Measurements from ENCODE around the gene ADRA1B.
"Not testable (repeated sequence)": the region's sequence is repeated elsewhere in the genome, so short reads cannot be mapped to it uniquely, and the experiment has no call there.

The ADRA1B gene

DNA sequence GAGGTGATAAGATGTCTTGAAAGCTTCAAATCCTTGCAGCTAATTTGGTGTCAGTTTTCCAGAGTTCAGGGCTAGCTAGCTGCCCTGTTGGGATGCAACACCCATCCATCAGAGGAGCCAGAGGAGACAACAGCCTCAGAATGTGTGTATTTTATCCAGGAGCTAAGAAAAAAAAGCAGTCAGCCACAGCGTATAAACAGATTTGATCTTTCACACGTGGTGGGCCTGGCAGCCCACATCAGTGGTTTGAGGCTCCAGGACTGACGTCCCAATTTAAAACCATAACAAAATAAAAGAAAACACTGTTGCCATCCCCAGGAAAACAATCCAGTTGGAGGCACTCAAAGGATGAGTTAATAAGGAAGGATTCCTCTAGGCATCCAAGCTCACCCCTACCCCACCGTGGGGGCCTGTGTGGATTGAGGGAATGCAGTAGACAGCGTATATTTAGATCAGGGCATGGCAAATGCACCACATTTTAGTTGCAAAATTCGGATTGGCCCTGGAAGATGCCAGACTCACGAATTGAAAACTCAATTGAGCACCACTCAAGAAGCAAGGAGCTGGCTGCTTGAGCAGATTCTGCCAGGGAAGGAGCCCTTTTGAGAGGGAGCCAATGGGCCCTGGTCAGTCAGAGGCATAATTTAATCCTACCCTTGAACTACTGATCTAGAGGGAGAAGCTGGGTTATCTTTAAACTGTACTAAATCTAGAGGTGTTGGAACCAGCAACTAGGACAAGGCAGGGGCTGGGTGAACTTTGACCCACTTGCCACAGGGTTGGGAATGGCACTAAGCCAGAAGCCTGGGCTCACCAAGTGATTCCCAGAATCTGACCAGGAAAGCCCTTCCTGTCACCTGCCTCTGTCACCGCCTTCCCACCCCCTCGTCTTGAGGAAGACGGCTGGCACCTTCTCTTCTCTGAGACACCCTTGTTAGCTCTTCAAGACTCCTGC, 17.5 kb downstream of the ADRA1B start:
- no peak for DNase-seq

DNA sequence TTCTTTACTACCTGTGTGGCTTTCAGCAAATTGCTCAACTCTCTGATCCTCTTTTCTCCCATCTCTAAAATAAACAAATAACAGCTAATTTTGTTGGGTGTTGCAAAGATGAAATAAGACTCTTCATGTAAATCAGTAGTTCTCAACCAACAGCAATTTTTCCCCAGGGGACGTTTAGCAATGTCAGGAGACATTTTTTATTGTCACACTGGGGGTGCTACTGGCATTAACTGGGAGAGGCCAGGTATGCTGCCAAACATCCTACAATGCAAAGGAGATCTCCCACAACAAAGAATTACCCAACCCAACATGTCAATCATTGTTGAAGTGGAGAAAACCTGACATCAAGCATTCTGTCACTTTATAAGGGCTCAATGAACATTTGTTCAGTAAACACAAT, 19.7 kb downstream of the ADRA1B start:
- no peak for DNase-seq

DNA sequence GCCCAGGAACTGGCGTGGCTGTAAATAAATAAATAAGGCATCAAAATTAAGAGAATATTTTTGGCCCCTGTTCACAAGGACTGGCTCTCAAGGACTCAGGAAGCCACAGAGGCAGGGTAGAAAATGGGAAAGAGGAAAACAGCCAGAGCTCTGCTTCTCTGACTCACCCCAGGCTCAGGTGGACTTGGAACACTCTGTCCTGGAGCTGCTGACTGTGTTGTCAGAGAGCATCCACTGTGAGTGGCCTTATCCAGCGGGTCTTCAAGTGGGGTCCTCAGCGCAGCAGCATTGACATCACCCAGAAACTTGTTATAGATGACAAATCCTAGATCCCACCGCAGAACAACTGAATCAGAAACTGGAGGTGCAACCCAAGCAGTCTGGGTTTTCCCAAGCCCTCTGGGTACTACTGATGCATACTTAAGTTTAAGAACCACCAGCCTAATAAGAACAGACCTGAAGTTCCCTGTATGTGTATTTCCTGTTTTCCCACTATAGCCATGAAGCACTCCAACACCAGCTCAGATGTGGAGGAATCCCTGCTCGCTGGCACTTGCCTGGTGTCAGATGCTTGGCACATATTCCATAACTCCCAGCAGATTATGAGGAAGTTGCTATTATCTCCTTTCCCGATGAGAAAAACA, 20.5 kb downstream of the ADRA1B start:
- no peak for DNase-seq

DNA sequence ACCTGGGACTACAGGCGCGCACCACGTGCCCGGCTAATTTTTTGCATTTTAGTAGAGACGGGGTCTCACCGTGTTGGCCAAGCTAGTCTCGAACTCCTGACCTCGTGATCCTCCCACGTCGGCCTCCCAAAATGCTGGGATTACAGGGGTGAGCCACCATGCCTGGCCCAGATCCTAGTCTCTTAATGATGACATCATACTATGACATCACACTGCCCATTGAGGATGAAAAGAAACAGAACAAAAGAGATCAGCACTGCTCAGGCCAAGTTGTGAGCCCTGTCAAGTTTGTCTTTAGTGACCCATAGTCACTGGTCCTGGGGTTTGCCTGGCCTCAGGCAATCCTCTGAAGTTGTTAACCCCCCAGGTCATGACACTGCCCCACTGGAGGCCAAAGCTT, 21.3 kb downstream of the ADRA1B start:
- DNase-seq: no peak

DNA sequence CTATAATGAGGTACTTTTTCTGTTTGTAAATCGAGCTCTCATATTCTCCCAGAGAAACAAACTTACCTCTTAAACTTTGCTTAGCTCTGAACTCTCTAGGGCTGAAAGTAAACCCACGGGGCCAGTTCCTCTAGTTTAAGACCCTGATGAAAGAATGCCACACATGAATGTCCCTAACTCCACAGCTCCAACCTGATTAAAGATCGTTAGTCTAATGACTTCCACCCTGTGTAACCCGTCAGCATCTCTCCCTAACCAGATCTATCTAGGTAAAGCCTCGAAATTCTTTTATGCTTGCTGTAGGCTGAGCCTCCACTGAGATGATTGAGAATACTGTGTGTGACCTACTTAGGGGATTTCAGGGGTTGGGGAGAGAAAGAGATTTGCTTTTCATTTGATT, 27.0 kb downstream of the ADRA1B start:
- DNase-seq: no peak

DNA sequence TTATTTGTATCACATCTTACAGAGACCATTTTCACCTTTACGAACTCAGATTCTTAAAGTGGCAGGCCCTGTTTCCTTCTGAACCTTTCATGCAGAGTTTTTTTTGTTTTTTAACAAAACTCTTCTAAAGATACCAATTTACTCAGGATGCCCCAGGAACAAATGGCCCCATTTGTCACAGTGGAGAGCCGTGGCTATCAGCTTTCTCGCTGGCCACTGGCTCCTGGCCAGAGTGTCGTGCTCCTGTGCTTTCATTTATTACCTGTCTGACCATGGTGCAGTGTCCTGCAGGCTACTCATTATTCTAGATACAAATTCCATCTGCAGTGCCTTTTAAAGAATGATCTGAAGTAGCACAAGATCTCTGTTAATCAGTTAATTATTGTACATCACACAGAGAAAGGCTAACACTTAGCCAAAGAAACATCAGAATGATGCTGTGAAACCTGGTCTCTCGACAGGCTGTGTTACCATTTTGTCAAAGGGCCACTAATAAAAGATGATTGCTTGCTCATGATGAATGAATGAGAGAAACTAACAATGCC, 27.8 kb downstream of the ADRA1B start:
- DNase-seq: no peak

DNA sequence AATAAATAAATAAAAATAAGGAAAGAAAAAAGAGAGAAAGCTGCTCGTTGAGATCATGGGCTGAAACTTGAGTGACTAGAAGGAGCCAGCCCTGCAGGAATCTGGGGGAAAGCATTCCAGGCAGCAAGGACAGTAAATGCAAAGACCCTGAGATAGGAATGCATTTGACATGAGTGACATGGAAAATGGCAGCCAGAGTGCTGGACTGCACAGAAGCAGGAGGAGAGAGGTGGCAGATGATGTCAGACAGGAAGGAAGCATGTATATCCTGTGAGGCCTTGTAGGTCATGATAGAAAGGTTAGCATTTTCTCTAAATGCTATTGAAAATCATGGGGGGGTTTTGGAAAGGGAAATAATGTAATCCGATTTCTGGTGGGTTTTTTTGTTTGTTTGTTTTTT, 29.1 kb downstream of the ADRA1B start:
- DNase-seq: no peak

- DNase-seq: no peak
These were observed 31.6 kb downstream of the ADRA1B start for GRCh38 chr5:159947708-159948358.

DNA sequence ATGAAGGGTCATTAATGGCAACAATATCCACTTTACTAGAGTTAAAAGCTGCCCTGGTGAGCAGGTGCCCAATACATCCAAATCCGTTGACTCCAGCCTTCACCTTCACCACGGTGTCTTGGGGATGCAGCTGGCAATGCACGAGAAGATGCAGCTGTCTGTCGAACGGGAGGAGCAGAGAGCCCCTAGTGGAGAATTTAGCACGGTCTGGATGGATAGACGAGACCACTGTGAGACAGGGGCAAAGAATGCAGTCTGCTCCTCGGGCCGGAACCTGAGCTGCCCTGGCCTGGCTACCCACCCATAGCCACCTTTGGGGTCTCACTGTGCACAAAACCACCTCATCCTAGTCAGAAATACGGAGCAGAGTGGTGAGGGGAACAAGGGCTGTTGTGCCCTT, 35.1 kb downstream of the ADRA1B start:
- DNase-seq: no peak

GRCh38 chr5:159951834-159952233, 35.6 kb downstream of the ADRA1B start:
- DNase-seq: no peak

DNA sequence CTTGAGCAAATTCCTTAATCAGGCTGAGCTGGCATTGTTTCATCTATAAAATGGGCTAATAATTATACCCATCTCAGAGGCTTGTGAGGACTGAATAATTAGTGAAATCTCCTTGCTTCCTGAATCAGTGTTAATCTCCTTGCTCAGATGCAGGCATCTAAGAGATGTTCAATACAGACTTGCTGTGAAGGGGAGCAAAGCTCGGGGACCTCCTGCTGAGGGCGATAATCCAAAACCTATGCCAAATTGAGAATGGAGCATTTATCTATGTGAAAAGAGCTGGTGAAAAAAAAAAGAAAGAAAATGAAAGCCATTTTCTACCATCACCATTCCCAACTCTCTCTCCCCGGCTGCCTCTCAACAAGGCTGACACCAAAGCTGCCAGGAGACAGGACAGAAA, 37.3 kb downstream of the ADRA1B start:
- no peak for DNase-seq

- DNase-seq: no peak
These were observed 38.9 kb downstream of the ADRA1B start for GRCh38 chr5:159955056-159955624.

DNA sequence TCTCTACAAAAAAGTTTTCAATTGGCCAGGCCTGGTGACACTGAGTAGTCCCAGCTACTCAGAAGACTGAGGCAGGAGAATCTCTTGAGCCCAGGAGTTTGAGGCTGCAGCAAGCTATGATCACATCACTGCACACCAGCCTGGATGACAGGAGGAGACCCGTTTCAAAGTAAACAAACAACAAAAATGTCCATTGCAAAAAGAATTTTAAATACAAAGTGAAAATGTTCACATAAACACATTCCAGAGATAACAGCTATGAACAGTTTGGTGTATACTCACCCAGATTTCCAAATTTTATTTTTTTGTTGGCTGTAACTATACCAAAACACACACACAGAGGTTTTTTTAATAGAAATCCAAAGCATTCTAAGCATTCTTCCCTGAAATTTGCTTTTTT, 39.8 kb downstream of the ADRA1B start:
- DNase-seq: no peak

GRCh38 chr5:159961176-159962160, 45.2 kb downstream of the ADRA1B start:
- no peak for DNase-seq

- DNase-seq: no peak
These were observed 45.9 kb downstream of the ADRA1B start for GRCh38 chr5:159962214-159962613.

DNA sequence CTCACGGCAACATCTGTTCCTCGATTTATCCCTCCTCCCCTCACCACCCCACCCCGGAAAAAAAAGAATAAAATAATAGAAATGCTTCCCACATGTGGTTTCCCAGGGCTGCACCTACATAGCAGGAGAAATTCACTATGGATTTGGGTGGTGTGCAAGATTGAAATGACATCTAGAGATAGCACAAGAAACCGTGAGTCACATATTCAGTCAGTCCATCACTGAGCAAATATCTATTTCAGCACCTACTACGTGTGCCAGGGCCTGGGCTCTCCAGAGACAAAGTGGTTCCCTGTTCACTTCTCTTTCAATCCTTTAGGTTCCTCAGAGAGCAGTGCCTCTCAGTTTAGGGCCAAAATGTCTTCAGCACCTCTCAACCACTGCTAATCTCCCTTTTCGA, 47.7 kb downstream of the ADRA1B start:
- no peak for DNase-seq

- peak; percentile 48 for DNase-seq
These were observed 49.0 kb downstream of the ADRA1B start for GRCh38 chr5:159965031-159965837.

- DNase-seq: not testable (repeated sequence)
These were observed 49.5 kb downstream of the ADRA1B start for GRCh38 chr5:159965838-159966128.

DNA sequence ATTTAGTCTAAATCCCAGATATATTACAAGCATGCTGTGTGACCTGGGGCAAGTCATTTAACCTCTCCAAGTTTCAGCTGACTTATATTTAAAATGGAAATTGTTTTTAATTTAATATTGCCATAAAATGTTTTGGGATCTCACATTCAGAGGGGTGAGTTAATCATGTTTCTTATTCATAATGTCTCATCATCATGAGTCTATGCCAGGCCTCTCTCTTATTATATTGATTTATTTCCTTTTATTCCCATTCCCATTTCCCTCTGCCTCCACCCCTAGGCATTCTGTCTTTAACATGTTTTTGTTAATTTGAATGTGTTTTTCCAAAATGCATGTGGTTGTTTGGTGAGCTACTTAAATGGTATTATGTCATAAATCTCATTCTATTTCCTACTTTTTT, 53.7 kb downstream of the ADRA1B start:
- no peak for DNase-seq

DNA sequence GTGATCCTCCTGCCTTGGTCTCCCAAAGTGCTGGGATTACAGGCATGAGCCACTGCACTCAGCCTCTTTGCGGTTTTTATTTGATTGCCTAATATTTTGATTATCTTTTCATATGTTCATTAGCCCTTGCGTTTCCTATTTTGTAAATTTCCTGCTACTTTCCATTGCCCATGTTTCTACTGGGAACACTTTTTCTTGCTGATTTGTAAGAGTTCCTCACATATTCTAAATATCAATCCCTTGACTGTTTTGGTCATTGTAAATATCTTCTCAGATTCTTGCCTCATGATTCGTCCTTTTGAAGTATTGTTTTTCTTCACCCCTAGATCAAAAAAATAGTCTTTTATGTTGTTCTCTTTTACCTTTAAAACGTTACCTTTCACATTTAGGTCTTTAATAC, 54.8 kb downstream of the ADRA1B start:
- DNase-seq: no peak

DNA sequence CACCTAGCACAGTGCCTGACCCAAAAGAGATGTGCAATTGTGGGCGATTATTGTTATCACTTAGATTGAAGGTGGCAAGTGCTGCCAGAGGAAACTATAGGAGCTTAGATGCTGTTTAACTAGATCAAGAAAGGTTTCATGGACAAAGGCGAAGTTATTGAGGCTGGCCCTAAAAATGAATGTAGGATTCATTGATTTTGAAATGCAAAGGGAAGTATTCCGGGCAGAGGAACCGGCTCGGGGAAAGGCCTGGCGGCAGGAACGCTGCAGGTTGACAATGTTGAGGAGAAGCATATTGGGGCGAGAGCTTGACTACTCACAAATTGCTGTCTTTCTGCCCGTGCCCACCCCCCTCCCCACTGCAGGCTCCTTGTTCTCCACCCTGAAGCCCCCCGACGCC, 55.2 kb downstream of the ADRA1B start:
- no peak for DNase-seq
